HuH-7 (cell line): ENCODE measurements around the gene DNAJC22.
"Not testable (repeated sequence)": the region's sequence is repeated elsewhere in the genome, so short reads cannot be mapped to it uniquely, and the experiment has no call there.

Source experiments
- DNase-seq: peaks from one replicate; pipeline ENCODE4 v3.0.0; 2011; ENCODE audit warnings: low spot score

DNAJC22 gene

GRCh38 chr12:49375406-49375805 is 28.7 kb downstream of the DNAJC22 start:
- DNase-seq = no peak

- no peak for DNase-seq
Measured at GRCh38 chr12:49377386-49377785, 30.7 kb downstream of the DNAJC22 start.

DNA sequence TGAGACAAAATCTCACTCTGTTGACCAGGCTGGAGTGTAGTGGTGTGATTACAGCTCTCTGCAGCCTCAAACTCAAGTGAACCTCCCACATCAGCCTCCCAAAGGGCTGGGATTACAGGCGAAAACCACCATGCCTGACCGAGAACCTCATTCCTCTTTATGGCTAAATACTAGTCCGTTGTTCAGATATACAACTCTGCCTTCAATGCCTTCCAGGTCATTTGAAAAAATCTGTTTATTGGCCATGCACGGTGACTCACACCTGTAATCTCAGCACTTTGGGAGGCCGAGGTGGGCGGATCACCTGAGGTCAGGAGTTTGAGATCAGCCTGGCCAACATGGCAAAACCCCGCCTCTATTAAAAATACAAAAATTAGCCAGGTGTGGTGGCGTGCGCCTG is 33.5 kb downstream of the DNAJC22 start:
- not testable (repeated sequence) for DNase-seq

GRCh38 chr12:49388682-49389386 is 42.1 kb downstream of the DNAJC22 start:
- no peak for DNase-seq

GRCh38 chr12:49389387-49389703 is 42.7 kb downstream of the DNAJC22 start:
- no peak for DNase-seq

- DNase-seq = no peak
Measured at GRCh38 chr12:49397000-49397399, 50.3 kb downstream of the DNAJC22 start.

- DNase-seq = no peak
Measured at GRCh38 chr12:49400304-49400703, 53.6 kb downstream of the DNAJC22 start.
